ENCODE measurements around the gene PRSS38.
"Not testable (repeated sequence)": the region's sequence is repeated elsewhere in the genome, so short reads cannot be mapped to it uniquely, and the experiment has no call there.

The PRSS38 gene

DNA sequence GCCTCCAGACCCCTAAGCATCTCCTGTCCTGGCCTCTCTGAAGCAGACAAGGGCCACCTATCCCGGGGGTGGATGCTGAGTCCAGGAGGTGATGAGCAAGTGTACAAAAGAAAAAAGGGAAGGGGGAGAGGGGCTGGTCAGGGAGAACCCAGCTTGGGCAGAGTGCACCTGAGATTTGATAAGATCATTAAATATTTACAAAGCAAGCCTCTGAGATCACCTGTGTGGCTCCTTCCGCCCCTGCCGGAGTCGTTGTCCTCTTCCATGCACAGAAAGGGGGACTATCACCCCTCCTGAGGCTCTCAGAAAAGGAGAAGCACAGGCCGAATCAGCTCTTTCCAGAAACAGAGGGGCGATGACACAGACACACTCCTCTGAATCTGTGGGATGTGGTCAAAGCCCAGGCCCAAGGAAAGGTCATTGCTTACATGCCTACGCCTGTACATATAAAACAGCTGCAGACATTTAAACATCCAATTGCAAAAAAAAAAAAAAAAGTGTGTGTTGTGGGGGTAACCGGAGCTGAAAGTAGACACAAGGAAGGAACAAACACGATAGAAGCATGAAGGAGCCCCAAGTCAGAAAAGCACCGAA, 30.9 kb downstream of the PRSS38 start:
- DNase-seq = no peak

DNA sequence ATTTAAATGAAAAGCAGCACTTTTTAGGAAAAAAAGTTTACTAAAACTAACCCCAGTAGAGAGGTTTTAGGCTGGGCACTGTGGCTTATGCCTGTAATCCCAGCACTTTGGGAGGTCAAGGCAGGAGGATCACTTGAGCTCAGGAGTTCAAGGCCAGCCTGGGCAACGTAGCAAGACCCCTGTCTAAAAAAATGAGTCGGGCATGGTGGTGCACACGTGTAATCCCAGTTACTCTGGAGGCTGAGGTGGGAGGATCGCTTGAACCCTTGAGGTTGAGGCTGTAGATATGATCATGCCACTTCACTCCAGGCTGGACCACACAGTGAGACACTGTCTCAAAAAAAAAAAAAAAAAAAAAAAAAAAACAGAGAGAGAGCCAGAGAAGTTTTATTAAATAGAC, 31.6 kb downstream of the PRSS38 start:
- not testable (repeated sequence) for DNase-seq

DNA sequence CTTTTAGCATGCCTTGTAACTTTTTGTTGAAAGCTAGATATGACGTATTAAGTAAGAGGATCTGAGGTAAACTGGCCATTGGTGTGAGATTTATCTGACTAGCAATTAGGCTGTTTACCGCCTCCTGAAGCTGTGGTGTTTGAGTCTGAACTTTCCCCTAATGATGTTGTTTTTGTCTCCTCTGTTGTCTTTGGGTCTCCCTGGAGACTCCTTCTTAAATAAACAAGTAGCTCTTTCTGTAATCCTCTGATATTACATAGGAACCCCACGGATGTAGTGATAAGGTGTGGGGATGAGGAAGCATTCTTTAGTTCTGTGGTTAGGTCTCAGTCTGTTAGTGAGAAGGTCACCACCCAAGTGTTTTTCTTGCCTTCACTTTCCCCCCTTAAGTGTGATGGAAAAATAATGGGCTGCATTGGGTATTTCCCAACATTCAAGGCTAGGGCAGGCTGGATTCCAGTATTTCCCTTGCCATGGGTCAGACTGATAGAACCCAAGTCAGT, 33.0 kb downstream of the PRSS38 start:
- DNase-seq = no peak

DNA sequence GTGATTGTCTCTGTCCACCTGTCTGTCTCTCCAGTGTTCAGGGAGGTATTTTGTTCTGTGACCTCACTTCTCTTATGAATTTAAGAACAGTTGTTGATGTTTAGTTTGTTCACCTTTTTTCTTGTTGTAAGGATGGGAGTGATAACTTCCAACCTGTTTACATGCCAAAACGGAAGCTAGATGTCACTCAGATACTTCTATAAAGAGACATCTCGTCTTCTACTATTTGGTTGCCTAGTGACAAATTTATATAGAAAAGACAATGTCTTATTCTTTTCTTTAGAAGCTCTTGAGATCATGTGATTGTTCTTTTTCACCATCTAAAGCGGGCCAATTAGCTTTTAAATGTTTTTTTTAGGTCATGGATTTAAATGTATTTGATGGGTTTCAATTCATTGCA, 33.8 kb downstream of the PRSS38 start:
- no peak for DNase-seq

DNA sequence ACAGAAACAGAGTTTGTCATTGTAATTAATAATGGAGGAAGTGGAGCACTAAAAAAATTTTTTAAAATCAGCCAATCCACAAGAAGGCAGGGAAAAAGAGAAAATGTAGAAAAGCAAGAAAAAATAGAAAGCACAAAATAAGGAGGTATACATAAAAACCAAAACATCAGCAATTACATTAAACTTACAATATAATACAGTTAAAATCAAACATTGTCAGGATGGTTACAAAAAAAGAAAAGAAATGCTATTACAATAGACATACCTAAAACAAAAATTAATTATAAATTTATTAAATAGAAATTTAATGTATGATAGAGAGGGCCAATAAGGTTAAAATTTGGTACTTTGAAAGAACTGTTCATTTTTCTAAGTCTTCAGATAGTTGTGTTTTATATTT, 38.7 kb downstream of the PRSS38 start:
- no peak for DNase-seq

DNA sequence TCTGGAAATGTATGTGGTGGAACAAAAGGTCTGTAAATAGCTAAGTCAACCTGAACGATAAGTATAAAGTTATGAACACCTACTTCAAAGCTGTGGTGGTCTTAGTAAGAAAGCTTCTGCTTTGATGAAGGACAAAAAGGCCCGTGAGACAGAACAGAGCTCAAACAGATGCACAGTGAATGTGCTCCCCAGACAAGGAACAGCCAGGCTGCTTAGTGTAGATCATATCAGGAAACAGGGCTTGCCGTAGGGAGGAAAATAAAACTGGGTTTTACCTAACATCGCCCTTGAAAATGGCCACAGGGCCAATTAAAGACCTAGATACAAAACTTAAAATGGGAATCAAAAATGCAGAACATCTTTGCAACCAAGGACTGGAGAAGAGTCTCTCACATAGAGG, 40.2 kb downstream of the PRSS38 start:
- no peak for DNase-seq

DNA sequence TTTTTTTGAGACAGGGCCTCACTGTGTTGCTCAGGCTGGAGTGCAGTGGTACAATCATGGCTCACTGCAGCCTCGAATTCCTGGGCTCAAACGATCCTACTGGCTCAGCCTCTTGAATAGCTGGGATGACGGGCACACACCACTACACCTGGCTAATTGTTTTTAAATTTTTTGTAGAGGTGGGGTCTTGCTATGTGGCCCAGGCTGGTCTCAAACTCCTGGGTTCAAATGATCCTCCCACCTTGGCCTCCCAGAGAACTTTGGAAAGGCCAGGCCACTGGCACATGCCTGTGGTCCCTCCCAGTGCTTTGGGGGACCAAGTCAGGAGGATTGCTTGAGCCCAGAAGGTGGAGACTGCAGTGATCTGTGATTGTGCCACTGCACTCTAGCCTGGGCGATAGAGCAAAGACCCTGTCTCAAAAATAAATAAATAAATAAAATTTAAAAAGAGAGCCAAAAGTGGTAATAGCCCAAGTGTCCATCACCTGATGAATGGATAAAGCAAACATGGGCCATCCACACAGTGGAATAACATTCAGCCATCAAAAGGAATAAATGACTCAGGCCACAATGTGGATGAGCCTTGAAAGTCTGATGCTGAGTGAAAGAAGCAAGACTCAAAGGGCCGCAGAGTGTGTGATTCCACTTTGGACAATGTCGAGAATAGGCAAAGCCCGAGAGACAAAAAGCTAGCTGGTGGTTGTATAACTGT, 40.8 kb downstream of the PRSS38 start:
- DNase-seq = no peak

DNA sequence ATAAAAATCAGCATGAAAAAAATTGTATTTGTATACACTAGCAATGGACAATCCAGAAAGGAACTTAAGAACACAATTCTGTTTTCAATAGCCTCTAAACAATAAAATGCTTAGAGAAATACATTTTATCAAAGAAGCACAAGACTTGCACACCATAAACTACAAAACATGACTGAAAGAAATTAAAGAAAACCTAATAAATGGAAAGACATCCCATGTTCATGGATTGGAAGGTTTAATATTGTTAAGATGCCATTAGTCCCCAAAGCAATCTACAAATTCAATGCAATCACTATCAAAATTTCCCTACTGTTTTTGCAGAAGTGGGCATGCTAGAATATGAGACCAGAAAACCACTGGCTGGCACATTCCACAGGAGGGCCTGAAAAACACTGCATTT, 49.4 kb downstream of the PRSS38 start:
- no peak for DNase-seq

DNA sequence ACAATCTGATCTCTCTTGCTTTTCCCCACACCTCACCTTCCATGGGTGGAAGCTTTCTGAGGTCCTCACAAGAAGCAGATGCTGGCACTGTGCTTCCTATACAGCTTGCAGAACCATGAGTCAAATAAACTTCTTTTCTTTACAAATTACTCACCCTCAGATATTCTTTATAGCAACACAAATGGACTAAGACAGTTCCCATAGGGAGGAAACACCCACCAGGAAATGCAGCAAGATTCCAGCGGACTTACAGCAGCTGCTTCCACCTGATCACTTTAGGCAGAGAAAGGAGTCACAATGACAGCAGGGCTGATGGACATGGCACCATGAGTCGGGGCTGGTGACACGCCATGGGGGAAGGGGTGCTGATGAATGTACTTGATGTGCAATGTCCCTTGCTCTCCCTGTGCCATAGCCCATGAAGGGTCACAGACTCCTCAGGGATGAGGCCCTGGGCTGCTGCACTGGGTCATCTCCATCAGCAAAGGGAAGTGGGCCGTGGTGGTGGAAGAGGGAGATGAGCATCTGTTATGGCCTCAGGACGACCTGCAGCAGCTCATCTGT, 53.9 kb downstream of the PRSS38 start:
- no peak for DNase-seq

DNA sequence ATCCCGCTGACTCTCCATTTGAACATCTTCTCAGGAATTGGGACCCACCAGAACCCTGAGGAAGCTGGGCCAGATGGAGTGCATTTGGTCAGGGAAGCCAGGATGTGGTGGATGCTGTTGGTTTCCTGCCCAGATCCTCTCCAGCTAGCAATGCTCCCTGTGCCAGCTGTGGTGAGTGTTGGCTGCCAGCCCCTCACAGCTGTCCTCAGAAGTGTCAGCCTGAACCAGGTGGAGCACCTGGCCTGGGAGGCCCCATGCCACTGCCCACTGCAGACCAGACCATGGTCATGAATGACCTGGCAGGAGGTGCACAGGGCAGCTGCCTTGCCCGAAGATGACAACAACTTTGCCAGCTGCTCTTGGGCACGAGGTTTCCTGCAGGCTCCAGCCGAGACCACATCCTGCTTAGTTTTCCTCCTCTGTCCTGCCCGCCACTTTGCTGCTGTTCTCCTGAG, 54.4 kb downstream of the PRSS38 start:
- no peak for DNase-seq

DNA sequence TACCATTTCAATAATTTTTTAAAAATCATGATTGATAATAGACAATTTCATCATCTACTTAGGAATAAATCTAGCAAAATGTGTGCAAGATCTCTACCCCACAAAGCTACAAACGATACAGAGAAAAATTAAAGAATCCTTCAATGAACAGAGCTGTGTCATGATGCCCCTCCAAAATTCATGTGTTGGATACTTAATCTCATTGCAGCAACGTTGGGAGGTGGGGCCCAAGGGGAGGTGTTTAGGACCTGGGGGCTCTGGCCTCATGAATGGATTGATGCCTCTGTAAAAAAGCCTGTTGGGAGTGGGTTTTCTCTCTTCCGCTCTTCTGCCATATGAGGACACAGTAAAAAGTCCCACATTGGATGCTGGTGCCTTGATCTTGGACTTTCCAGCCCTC, 54.9 kb downstream of the PRSS38 start:
- no peak for DNase-seq

DNA sequence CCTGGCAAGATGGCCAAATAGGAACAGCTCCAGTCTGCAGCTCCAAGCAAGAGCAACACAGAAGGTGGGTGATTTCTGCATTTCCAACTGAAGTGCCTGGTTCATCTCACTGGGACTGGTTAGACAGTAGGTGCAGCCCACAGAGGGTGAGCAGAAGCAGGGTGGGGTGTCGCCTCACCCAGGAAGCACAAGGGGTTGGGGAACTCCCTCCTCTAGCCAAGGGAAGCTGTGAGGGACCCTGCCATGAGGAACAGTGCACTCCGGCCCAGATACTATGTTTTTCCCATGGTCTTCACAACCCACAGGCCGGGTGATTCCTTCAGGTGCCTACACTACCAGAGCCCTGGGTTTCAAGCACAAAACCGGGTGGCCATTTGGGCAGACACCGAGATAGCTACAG, 56.4 kb downstream of the PRSS38 start:
- DNase-seq = not testable (repeated sequence)

DNA sequence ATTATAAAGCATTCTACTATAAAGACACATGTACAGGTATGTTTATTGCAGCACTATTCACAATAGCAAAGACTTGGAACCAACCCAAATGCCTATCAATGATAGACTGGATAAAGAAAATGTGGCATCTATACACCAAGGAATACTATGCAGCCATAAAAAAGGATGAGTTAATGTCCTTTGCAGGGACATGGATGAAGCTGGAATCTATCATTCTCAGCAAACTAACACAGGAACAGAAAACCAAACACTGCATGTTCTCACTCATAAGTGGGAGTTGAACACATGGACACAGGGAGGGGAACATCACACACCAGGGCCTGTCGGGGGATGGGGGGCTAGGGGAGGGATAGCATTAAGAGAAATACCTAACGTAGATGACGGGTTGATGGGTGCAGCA, 62.3 kb downstream of the PRSS38 start:
- DNase-seq = not testable (repeated sequence)

DNA sequence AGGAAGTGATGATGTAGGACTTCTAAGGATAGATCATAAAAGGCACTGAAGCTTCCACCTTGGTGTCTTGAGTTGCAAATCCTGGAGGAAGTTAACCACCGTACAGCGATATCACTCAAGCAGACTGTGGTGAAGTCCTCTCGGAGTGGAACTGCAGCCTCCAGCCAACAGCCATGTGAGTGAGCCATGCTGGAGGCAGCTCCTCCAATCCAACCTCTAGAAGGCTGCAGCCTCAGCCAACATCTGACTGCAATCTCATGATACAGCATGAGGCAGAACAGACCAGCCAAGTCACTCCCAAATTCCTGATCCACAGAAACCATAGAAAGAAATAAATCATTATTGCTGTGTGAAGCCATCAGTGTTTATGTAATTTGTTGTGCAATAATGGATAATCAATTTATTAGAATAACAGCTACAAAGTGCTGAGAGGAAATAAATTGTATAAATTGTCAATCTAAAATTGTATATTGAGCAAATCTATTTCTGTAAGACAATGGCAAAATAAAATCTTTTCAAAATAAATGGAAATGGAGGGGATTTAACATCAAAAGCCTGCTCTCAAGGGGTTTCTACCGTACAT, 65.0 kb downstream of the PRSS38 start:
- DNase-seq = no peak

DNA sequence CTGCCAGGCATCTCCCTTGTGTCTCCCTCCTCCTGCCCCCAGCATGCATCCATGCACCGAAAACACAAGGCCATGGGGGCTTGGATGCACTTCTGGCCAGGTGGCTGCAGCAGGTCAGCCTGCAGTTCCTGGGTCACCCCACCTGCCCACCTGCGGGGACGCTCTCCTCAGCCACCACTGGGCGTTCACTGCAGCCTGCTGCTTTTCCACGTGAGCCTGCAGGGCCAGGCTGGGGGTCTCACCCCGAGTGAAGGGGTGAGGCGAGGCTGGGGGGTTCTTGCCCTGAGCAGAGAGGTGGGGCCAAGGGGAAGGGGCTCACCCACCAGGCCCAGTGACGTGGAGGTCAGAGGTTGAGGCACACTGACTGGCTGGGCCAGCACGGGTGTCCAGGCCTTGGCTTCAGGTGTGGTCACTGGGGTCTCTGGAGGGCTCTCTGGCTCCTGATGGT, 67.6 kb downstream of the PRSS38 start:
- no peak for DNase-seq

DNA sequence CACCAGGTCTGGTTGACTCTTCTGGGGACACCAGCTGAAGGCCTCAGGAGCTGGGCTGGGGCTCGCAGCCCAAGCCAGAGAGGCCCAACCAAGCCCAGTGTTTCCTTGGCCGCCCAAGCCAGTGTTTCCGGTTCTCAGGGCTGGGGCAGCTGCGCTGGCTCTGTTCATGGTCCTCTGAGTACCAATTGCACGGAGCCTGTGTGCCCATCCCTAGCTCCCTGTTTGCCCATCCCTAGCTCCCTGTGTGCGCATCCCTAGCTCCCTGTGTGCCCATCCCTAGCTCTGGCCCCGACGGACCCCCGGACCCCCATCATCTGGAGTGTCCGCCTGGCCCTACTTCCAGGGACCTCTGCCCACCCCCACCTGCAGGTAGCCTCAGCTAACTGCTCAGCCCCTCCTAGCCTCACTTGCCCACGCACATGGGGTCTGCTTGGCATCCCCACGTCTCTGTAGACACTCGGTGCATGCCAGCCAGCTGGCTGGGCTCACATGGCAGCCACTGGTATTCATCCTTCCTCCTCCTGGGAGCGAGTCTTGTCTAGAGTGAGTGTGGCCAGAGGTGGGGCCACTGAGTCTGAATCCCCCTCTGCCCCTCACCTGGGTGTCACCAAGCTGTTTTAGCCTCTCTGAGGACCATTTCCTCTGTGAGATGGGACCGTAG, 68.3 kb downstream of the PRSS38 start:
- DNase-seq = no peak

DNA sequence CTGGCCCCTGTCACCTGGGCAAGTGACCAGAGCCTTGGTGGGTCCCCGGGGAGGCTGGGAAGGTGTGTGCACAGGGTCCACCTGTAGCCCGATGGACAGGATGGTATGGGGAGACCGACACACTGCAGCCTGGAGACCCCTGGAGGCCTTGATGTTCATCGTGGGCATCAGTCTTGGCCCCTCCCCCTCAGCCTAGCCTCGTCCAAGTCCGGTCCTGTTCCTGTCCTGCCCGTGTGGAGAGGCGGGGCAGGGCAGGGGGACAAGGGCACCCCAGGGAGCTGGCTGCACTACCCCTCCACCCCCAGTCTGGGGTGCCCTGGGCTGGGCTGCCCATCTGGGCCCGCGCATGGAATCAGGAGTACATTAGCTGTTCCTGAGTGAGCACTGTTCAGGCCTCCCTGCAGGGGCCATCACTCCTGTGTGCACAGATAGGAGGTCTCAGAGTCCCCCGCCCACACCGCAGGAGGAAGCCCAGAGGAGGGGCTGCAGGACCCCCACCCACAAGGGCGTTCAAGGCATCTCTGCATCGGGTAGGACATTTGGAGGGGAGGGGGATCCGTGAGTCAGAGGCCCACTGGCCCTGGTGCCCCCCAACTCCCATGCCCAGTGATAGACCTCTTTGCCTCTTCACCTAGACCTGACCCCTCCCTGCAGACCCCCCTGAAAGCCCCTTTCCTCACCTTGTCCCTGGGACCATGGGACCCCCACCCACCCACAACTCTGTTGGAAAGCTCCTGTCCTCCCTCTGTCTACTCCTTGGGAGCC, 69.1 kb downstream of the PRSS38 start:
- DNase-seq = no peak

DNA sequence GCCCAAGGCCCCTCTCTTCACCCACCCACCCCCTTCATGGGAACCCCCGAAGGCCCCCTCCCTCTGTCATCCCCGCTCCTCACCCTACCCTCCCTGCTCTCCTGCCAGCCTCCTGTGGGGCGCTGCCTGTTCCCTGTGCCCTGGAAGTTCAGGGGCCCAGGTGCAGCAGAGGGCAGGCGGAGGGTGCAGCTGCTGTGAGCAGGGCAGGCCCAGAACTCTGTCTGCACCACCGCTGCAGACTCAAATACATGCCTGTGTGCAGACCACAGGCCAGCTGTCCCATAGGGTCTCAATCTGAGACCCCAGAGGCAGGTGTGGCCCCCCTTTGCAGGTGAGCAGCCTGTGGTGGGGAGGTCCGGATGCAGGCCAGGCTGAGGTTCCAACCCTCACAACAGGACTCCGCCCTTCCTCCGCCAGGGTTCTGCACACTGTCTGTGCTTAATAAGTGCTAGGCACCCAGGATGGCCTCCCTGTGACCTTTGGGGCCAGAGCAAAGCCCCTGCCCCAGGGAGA, 69.7 kb downstream of the PRSS38 start:
- no peak for DNase-seq

DNA sequence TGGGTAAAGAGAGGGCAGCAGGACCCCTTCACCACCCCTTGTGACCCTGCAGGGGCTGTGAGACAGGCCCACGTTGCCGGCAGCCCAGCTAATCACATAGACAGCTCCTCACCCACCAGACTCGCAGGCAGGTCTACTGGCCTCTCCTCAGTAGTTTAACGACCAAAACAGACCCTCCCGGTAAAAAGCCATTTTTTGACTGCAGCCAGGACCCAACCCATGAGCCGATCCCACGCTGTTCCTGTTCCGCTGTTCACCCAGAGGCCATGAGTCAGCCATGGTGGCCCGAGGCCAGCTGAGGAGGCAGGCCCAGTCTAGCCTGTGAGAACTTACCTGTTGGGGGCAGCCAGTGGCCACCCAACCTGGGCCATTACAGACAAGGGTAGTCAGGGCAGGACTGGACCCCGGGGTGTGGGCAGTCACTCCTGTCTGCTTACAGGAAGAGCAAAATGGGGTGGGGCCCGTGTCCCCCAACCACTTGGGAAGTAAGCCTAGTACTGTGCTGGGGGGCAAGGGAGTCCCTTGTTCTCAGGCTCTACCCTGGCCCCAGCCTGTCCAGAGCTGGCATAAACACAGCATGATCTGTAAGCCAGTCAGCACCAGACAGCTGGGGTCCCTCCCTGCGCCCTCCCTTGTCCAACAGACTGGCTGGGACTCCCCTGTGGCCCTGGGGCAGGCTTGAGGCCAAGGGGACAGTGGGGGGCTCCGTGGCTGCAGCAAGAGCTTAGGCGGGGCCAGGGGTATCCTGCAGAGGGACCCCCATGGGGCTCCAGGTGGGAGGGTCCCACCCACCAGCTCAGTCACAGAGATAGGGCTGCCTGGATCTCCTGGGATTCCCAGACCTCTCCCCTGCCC, 70.4 kb downstream of the PRSS38 start:
- DNase-seq = no peak

DNA sequence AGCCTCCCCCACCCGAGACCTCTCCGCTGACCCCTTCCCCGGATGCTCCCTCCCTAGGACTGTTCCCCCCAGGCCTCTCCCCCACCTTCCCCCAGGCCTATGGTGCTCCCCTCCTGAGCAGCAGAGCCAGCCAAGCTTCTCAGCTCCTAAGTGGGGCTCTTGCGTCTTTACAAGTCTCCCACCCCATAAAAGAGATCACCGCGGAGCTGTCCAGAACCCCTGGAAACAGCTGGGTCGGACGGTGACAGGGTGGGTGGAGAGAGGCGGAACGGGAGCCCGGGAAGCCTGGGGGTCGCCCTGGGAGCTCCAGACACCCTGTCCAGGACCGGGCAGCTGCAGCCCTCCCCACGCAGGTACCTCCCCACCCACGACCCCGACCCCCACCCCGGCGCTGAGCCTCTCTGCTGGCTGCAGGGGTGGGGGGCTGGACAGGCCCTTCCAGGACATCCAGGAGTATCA, 71.1 kb downstream of the PRSS38 start:
- DNase-seq = no peak

DNA sequence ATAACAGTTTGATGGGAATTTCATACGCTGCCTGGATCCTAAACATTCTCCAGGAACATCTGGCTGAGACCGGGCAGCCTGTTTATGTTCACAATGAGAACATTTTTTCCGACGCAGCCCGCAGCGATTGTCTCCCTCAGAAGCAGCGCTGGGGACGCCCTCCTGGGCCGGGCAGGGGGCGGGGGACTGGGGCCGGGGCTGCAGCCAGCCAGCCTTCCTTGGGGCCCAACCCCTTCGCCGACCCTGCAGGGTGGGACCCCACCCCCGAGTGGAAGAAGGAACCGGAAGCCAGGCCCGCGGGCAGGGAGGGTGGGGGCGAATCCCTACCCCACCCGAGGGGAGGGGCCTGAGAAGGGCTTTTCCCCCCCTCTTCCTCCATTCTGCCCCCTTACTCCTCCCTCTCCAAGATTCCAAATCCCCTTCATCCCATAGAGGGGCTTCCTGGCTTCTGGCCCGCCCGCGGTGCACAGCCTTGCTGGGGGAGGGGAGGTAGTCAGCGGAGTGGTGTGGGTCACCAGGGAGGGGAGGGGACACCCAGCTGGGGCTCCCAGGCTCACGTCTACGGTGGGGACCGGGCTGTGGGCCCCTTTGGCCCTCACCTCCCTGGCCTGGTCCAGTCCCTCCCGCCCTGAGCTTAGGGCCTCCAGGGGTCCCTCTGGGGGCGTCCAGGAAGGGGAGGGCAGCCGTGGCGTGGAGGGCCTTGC, 71.7 kb downstream of the PRSS38 start:
- DNase-seq = peak; percentile 21

Data from NCI-H2171 treated with DMSO at 0.1 percent for 48 hours (cell line).